Liver (tissue), 9 donors: ENCODE results near the gene AGBL4. TPM values are rescaled to one million over a fixed set of nuclear protein-coding genes. Genes with fewer than 3 reads are reported as not detected.

Experiments used
- DNase-seq: peaks from one replicate; pipeline ENCODE4 v3.0.0-alpha.2; 2017; ENCODE audit warnings: low spot score
- H3K27ac ChIP-seq, 2 donors: one replicate each; pipeline ENCODE4 v1.7.0; 2013; ENCODE audit warnings: inconsistent platforms in 2 of 2, low read length in 2 of 2, control low read depth in 1 of 2, low read depth in 1 of 2, mild to moderate bottlenecking in 1 of 2
- H3K27me3 ChIP-seq, 4 donors: one replicate each; pipeline versions ENCODE4 v1.6.1 to v1.7.0; 2013; ENCODE audit warnings: low read length in 3 of 4, inconsistent platforms in 1 of 4, mild to moderate bottlenecking in 1 of 4, moderate library complexity in 1 of 4; ENCODE audit not compliant: control insufficient read depth in 4 of 4, insufficient read depth in 4 of 4
- H3K36me3 ChIP-seq, 4 donors: one replicate each; pipeline versions ENCODE4 v1.6.1 to v1.7.0; 2013; ENCODE audit warnings: low read length in 3 of 4, mild to moderate bottlenecking in 3 of 4, low read depth in 1 of 4, moderate library complexity in 1 of 4; ENCODE audit not compliant: control insufficient read depth in 4 of 4, insufficient read depth in 3 of 4
- H3K4me1 ChIP-seq, 4 donors: one replicate each; pipeline versions ENCODE4 v1.6.1 to v1.7.0; 2013; ENCODE audit warnings: low read length in 3 of 4, mild to moderate bottlenecking in 3 of 4, moderate library complexity in 1 of 4; ENCODE audit not compliant: control insufficient read depth in 4 of 4, insufficient read depth in 4 of 4
- H3K4me3 ChIP-seq, 3 donors: one replicate each; pipeline versions ENCODE4 v1.6.1 to v1.7.0; 2013; ENCODE audit warnings: low read length in 3 of 3, control low read depth in 1 of 3, low read depth in 1 of 3, mild to moderate bottlenecking in 1 of 3
- H3K9ac ChIP-seq, 2 donors: one replicate each; pipeline ENCODE4 v1.7.0; 2013; ENCODE audit warnings: low read length in 2 of 2, mild to moderate bottlenecking in 2 of 2, moderate library complexity in 2 of 2, control low read depth in 1 of 2, low read depth in 1 of 2
- H3K9me3 ChIP-seq, 4 donors: one replicate each; pipeline versions ENCODE4 v1.6.1 to v1.7.0; 2013; ENCODE audit warnings: low read length in 3 of 4; ENCODE audit not compliant: control insufficient read depth in 4 of 4
- ATF3 ChIP-seq: IDR thresholded peaks from 2 replicates; pipeline ENCODE4 v1.6.1; 2016; ENCODE audit warnings: antibody characterized with exemption
- EGR1 ChIP-seq, 2 donors: IDR thresholded peaks; 2 replicates each; pipeline ENCODE4 v1.6.1; 2016 to 2018; ENCODE audit warnings: antibody characterized with exemption in 2 of 2, low read depth in 2 of 2
- FOXA1 ChIP-seq: IDR thresholded peaks from 2 replicates; pipeline ENCODE4 v1.6.1; 2016; ENCODE audit warnings: antibody characterized with exemption
- FOXA2 ChIP-seq: IDR thresholded peaks from 2 replicates; pipeline ENCODE4 v1.6.1; 2016; ENCODE audit warnings: antibody characterized with exemption
- GABPA ChIP-seq, 2 donors: IDR thresholded peaks in 1 of 2; conservative IDR thresholded peaks in 1 of 2; 2 replicates each; pipeline ENCODE4 v1.6.1; 2016; ENCODE audit warnings: antibody characterized with exemption in 2 of 2, mild to moderate bottlenecking in 1 of 2, moderate library complexity in 1 of 2
- HNF4A ChIP-seq, 2 donors: conservative IDR thresholded peaks; 2 replicates each; pipeline ENCODE4 v1.6.1; 2016; ENCODE audit warnings: antibody characterized with exemption in 2 of 2, mild to moderate bottlenecking in 2 of 2
- HNF4G ChIP-seq: IDR thresholded peaks from 2 replicates; pipeline ENCODE4 v1.6.1; 2016; ENCODE audit warnings: antibody characterized with exemption
- JUND ChIP-seq, 2 donors: IDR thresholded peaks; 2 replicates each; pipeline ENCODE4 v1.6.1; 2016; ENCODE audit warnings: antibody characterized with exemption in 2 of 2
- NR2F2 ChIP-seq: IDR thresholded peaks from 2 replicates; pipeline ENCODE4 v1.6.1; 2016; ENCODE audit warnings: antibody characterized with exemption
- RAD21 ChIP-seq, 2 donors: IDR thresholded peaks; 2 replicates each; pipeline ENCODE4 v1.6.1; 2016; ENCODE audit warnings: antibody characterized with exemption in 2 of 2, mild to moderate bottlenecking in 2 of 2
- REST ChIP-seq: IDR thresholded peaks from 2 replicates; pipeline ENCODE4 v1.6.1; 2016; ENCODE audit warnings: antibody characterized with exemption, mild to moderate bottlenecking
- RXRA ChIP-seq, 2 donors: IDR thresholded peaks; 2 replicates each; pipeline ENCODE4 v1.6.1; 2017 to 2018; ENCODE audit warnings: antibody characterized with exemption in 2 of 2, mild to moderate bottlenecking in 1 of 2
- SP1 ChIP-seq: IDR thresholded peaks from 2 replicates; pipeline ENCODE4 v1.6.1; 2018; ENCODE audit warnings: antibody characterized with exemption, mild to moderate bottlenecking
- TAF1 ChIP-seq: conservative IDR thresholded peaks from 2 replicates; pipeline ENCODE4 v1.6.1; 2016; ENCODE audit warnings: antibody characterized with exemption, mild to moderate bottlenecking
- YY1 ChIP-seq: IDR thresholded peaks from 2 replicates; pipeline ENCODE4 v1.6.1; 2016; ENCODE audit warnings: antibody characterized with exemption, mild to moderate bottlenecking
- WGBS: extraction: QIAGEN DNeasy Blood & Tissue Kit; methylation state at CpG from one replicate; pipeline ENCODE4 v1.1.7; 2013; 5-methylcytosine and 5-hydroxymethylcytosine counted together
- polyA plus RNA-seq, 2 donors: library from polyadenylated mRNA; stranded (reverse) in 1 of 2; unstranded in 1 of 2; fragments of 200-250 nt in 1 of 2; fragments of >200 nt in 1 of 2; fragmentation: Nextera tagmentation in 1 of 2; extraction: Ambion mirVana in 1 of 2; gene quantifications; one replicate each; pipeline versions ENCODE4 v1.2.1 to v1.2.3, GENCODE V29; 2013 to 2015
- total RNA-seq, 2 donors: library from RNA; depleted of rRNA; stranded (reverse); fragments of >200 nt; gene quantifications; one replicate each; pipeline ENCODE4 v1.2.3, GENCODE V29; 2014
- TF ChIP-seq, protein P1 (sequence below): fragments of 150-350 bp; IDR thresholded peaks from 2 replicates; pipeline ENCODE4 v1.5.1; 2017; ENCODE audit warnings: improper control_type of control experiment, low read depth, low read length; ENCODE audit not compliant: missing input control
- TF ChIP-seq, protein P2 (sequence below): IDR thresholded peaks from 2 replicates; pipeline ENCODE4 v1.6.1; 2016; ENCODE audit warnings: antibody characterized with exemption
- TF ChIP-seq, protein P3 (sequence below): IDR thresholded peaks from 2 replicates; pipeline ENCODE4 v1.6.1; 2016; ENCODE audit warnings: antibody characterized with exemption
- donor health status: healthy.
- donor health status: healthy.
- donor health status: healthy.
- donor health status: healthy.
- donor health status: healthy.

Gene AGBL4
- total and polyA plus RNA-seq, 4 donors = 0.75 to 0.76 TPM; not detected in 2

- no peaks in the 10 kb centered on the region for H3K9me3 ChIP-seq
- no peak overlapping the region for H3K27ac ChIP-seq
- whole genome bisulfite sequencing = 61% methylated on average over 2 of the region's 2 CpGs
- H3K9ac ChIP-seq = no peak overlapping the region
- no peak overlapping the region for H3K4me3 ChIP-seq
- no peak for DNase-seq
- H3K27me3 ChIP-seq = no peaks in the 10 kb centered on the region
- H3K36me3 ChIP-seq = no peaks in the 10 kb centered on the region
- H3K4me1 ChIP-seq = no peaks in the 10 kb centered on the region
- TF ChIP-seq SP1 (no peak), YY1 (no peak), EGR1 (IDR thresholded peaks at IDR 0.05; ENCODE audit: low read depth in 2 of 2) (no peak), REST (no peak), GABPA (IDR thresholded peaks at IDR 0.05 in 1 of 2, conservative IDR thresholded peaks at IDR 0.05 in 1 of 2) (no peak), TAF1 (no peak), JUND (IDR thresholded peaks at IDR 0.05) (no peak)
- TF ChIP-seq, protein P1, sequence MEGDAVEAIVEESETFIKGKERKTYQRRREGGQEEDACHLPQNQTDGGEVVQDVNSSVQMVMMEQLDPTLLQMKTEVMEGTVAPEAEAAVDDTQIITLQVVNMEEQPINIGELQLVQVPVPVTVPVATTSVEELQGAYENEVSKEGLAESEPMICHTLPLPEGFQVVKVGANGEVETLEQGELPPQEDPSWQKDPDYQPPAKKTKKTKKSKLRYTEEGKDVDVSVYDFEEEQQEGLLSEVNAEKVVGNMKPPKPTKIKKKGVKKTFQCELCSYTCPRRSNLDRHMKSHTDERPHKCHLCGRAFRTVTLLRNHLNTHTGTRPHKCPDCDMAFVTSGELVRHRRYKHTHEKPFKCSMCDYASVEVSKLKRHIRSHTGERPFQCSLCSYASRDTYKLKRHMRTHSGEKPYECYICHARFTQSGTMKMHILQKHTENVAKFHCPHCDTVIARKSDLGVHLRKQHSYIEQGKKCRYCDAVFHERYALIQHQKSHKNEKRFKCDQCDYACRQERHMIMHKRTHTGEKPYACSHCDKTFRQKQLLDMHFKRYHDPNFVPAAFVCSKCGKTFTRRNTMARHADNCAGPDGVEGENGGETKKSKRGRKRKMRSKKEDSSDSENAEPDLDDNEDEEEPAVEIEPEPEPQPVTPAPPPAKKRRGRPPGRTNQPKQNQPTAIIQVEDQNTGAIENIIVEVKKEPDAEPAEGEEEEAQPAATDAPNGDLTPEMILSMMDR = no peak
Measured at GRCh38 chr1:48851638-48852037, 1172.1 kb downstream of the AGBL4 start.

DNA sequence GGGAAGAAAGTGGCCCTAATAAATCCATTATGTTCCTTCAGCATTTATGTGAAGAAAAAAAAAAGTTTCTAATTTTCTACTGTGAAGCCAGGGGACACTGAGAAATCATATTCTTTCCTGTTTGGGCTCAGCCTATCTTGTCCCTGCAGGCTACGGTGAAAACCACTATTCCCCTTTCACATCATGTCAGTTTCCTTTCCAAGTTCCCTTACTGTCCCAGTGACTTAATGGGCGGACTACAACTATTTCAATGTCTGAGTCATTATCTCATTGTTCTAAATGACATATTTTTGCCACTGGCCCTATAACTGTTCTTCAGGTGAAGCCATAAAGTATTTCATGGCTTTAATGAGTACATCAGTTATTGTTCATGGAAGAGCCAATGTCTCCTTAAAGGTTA lies 1175.7 kb downstream of the AGBL4 start:
- Histone ChIP-seq H3K9ac (no peak overlapping the region), H3K27me3 (no peaks in the 10 kb centered on the region), H3K9me3 (no peaks in the 10 kb centered on the region), H3K4me1 (no peaks in the 10 kb centered on the region), H3K4me3 (no peak overlapping the region), H3K36me3 (no peaks in the 10 kb centered on the region), H3K27ac (no peak overlapping the region)
- WGBS = 88% methylated on average over 2 of the region's 2 CpGs
- TF ChIP-seq, protein P2, sequence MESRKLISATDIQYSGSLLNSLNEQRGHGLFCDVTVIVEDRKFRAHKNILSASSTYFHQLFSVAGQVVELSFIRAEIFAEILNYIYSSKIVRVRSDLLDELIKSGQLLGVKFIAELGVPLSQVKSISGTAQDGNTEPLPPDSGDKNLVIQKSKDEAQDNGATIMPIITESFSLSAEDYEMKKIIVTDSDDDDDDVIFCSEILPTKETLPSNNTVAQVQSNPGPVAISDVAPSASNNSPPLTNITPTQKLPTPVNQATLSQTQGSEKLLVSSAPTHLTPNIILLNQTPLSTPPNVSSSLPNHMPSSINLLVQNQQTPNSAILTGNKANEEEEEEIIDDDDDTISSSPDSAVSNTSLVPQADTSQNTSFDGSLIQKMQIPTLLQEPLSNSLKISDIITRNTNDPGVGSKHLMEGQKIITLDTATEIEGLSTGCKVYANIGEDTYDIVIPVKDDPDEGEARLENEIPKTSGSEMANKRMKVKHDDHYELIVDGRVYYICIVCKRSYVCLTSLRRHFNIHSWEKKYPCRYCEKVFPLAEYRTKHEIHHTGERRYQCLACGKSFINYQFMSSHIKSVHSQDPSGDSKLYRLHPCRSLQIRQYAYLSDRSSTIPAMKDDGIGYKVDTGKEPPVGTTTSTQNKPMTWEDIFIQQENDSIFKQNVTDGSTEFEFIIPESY = no peak
- TF ChIP-seq FOXA1 (no peak), GABPA (IDR thresholded peaks at IDR 0.05 in 1 of 2, conservative IDR thresholded peaks at IDR 0.05 in 1 of 2) (no peak), NR2F2 (no peak), TAF1 (no peak), JUND (IDR thresholded peaks at IDR 0.05) (no peak), HNF4G (no peak), YY1 (no peak), EGR1 (IDR thresholded peaks at IDR 0.05; ENCODE audit: low read depth in 2 of 2) (no peak), ATF3 (no peak), RAD21 (IDR thresholded peaks at IDR 0.05) (no peak), SP1 (no peak), HNF4A (conservative IDR thresholded peaks at IDR 0.05) (no peak), FOXA2 (no peak), RXRA (IDR thresholded peaks at IDR 0.05) (no peak), REST (no peak)
- TF ChIP-seq, protein P1 = no peak
- TF ChIP-seq, protein P3, sequence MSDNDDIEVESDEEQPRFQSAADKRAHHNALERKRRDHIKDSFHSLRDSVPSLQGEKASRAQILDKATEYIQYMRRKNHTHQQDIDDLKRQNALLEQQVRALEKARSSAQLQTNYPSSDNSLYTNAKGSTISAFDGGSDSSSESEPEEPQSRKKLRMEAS = no peak
- DNase-seq = no peak
